Kidney tubule cell (primary cell): ENCODE results near the gene TMUB1.
A peak's percentile ranks its signal among the peaks of the same experiment; 100 is the strongest.

Experiments used
- DNase-seq: peaks from one replicate; pipeline ENCODE4 v3.0.0-alpha.2; 2018; ENCODE audit warnings: low spot score

The TMUB1 gene

DNA sequence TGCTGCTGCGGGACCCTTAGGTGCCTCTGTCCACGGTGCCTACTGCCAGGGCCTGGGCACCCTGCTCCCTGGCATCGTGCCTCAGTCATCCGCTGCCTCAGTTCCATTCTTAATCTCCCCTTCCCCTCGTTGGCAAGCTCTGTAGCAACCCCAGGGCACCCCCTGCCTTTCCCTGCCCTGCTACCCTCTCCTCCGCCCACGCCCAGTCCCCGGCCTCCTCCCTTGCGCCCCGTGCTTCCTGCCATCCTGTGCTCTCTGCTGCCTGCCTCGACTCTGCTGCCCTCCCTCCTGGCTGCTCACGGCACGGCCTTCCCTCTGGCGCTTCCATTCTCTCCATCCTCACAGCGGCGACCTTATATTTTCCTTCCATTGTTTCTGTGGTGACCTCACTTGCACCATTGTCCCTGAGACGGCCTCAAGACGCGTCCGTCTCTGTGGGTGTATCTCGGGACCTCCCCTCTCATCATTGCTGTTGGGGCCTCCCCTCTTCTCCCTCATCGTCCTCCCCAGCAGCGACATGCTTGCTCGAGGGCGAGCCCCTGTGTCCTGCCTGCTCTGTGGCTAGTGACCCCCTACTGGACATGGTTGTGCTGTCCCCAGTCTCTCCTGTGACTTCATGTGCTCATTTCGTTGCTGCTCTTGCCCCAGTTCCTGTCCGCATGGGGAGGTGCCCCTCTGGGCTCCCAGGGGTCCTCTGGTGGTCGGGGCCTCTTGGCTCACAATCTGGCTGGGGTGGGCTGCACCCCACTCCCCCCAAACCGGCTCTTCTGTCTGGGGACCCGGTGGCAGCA lies 38.3 kb upstream of the TMUB1 start:
- DNase-seq: no peak

- no peak for DNase-seq
Observed at GRCh38 chr7:151120896-151121295, 37.6 kb upstream of the TMUB1 start.

- DNase-seq: no peak
Observed at GRCh38 chr7:151119902-151120301, 36.6 kb upstream of the TMUB1 start.

GRCh38 chr7:151119055-151119415 lies 35.7 kb upstream of the TMUB1 start:
- no peak for DNase-seq

- DNase-seq: no peak
Observed at GRCh38 chr7:151118108-151119054, 35.1 kb upstream of the TMUB1 start.

- no peak for DNase-seq
Observed at GRCh38 chr7:151117565-151117964, 34.3 kb upstream of the TMUB1 start.

- DNase-seq: no peak
Observed at GRCh38 chr7:151116603-151117440, 33.5 kb upstream of the TMUB1 start.

- DNase-seq: peak; percentile 90
Observed at GRCh38 chr7:151115836-151116418, 32.6 kb upstream of the TMUB1 start.

- peak; percentile 26 for DNase-seq
Observed at GRCh38 chr7:151115121-151115835, 32.0 kb upstream of the TMUB1 start.

DNA sequence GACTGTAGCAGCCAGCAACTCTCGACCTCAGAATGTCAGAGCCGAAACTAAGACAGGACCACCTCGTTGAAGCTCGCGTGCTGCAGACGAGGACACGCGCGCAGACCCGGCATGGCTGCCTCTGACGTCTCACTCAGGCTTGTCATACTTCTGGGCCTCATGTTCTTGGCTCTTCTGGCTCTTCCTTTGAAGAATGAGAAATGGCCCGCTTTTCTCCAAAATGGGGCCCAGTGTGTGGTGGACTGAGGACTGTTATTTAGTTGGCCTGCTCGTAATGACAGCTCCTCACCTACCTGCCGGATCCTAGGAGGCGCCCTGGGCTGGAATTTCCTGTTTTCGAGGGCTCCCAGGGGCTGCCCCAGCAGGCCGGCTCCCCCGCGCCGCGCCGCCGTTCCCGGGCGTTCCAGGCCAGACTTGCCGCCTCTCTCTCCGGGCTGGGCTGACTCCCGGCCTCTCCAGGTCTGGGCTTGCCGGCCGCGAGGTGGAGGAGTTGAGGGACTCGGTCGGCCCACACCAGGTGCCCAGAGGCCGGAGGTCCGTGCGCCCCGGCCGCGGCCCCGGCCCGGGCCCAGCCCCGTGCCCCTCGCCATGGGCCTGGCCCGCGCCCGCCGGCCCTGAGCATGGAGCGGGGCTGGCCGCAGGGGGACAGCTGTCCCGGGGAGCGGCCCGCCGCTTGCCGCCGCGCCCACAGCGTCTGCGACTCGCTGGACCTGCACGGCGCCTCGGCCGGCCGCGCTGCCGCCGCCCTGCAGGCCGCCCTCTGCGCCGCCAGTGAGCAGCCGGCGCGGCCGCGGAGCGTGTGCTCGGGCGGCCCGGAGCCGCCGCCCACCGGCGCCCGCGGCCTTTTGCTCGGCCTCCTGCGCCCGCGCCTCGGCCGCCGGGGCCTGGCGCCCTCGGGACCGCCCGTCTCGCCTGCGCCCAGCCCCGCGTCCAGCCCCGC lies 31.1 kb upstream of the TMUB1 start:
- DNase-seq: peak; percentile 44

DNA sequence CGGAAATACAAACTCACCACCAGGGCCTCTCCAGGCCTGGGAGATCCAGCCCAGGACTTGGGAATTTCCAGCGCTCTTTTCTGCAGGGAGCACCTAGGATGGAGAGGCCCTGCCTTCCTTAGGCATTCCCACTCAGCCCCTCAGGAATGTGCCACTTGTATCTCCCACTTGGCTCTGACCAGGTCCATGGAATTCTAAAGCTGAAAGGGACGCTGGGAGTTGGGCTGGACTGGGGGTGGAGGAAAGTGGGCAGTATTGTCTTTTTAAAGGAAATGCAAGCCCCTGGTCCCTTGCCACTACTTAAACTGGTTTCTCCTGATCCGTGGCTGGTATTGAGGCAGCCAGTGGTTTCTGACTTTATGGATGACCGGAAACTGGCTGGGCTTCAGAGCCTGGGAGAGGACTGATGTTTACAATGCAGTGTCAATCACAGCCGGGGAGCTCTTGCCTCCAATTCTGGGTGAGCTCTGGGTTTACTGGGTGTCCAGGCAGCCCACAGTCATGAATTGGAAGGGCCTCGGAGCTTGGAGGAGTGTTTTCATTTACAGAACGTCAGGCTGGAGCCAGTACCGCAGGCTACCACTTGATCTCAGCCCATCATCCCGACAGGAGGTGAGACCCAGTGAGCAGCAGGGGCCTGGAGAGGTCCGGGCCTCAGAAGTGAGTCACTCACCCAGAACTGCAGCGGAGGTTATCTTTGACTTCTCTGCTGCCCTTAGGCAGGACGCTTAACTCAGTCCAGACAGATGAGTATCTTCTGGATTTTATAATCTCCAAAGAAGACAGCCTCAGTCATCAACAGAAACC lies 30.3 kb upstream of the TMUB1 start:
- peak; percentile 93 for DNase-seq

- DNase-seq: peak; percentile 75
Observed at GRCh38 chr7:151110941-151111645, 27.8 kb upstream of the TMUB1 start.

GRCh38 chr7:151110236-151110940 lies 27.1 kb upstream of the TMUB1 start:
- DNase-seq: no peak

- DNase-seq: no peak
Observed at GRCh38 chr7:151109094-151110048, 26.1 kb upstream of the TMUB1 start.

- DNase-seq: no peak
Observed at GRCh38 chr7:151107882-151108281, 24.6 kb upstream of the TMUB1 start.

- no peak for DNase-seq
Observed at GRCh38 chr7:151104411-151105235, 21.3 kb upstream of the TMUB1 start.
